Stimulated activated CD8-positive, alpha-beta memory T cell treated with anti-CD3 and anti-CD28 coated beads, Interleukin-2, amount 100 ng/mL, for 48 hours (primary cell): ENCODE data around the gene VAMP7.
A peak's percentile ranks its signal among the peaks of the same experiment; 100 is the strongest.
"Not testable (repeated sequence)": the region's sequence is repeated elsewhere in the genome, so short reads cannot be mapped to it uniquely, and the experiment has no call there.

Source experiments
- DNase-seq, 2 donors: peaks; one replicate each; pipeline ENCODE4 v3.0.0-alpha.2; 2020; ENCODE audit warnings: low read depth in 2 of 2

VAMP7 gene

DNA sequence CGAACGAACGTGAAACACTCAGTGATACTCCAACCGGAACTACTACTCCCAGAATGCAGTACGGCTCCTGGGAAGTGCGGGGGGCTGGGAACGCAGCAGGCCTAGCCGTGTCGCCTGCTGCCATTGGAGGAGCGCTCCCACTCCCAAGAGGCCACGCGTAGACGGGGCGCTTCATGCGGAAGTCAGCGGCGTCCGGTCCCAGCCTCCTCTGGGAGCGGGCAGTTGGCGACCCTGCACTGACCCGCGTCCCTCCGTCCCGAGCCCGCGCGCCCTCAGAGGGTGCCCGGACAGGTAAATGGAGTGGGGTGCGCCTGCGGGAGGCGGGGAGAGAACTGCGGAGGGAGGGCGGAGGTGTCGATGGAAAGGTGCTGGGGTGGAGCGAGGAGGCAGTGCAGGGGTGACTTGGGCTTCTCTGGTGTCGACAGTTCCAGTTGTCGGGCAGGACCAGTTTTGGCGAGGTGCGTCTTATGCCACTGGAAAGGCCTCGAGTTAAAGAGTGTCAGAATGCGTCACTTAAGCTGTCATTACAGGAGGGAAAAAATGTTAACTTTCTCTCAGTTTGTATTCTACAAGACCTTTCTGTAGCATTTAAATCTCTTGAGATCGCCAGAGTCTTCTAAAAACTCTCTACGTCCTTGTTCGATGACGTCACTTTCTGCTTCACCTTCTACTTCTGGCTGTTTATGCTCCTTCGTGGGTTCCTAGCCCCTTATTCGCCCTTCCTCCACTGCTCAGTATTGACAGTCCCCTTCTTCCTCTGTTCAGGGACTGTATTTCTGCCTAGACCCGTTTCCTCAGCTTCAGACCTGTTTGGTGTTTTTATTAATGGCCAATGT, at the start of gene VAMP7:
VAMP7 (plus strand) TSS at position 188 of the 836 bp plus-strand sequence. CDS start 8,122 bp downstream, outside the sequence.
- DNase-seq, result peak; percentile 59 to 71

DNA sequence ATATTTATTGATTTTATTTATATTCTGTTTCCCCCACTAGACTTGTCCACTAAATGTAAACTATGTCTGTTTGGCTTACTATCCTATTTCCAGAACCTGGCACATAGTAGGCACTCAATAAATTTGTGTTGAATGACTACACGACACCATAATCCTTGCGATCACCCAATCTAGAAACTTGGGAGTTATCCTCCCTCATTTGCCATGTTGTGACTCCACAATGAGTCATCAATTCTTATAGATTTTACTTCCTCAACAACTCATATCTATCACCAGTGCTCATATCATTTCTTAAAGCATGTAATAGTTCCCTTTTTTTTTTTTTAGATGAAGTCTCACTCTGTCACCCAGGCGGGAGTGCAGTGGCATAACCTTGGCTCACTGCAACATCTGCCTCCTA, 39.9 kb upstream of the VAMP7 start:
- no peak for DNase-seq

DNA sequence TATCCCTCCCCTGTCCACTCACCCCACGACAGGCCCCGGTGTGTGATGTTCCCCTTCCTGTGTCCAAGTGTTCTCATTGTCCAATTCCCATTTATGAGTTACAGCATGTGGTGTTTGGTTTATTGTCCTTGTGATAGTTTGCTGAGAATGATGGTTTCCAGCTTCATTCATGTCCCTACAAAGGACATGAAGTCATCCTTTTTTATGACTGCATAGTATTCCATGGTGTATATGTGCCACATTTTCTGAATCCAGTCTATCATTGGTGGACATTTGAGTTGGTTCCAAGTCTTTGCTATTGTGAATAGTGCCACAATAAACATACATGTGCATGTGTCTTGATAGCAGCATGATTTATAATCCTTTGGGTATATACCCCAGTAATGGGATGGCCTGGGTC, 29.4 kb upstream of the VAMP7 start:
- not testable (repeated sequence) for DNase-seq

DNA sequence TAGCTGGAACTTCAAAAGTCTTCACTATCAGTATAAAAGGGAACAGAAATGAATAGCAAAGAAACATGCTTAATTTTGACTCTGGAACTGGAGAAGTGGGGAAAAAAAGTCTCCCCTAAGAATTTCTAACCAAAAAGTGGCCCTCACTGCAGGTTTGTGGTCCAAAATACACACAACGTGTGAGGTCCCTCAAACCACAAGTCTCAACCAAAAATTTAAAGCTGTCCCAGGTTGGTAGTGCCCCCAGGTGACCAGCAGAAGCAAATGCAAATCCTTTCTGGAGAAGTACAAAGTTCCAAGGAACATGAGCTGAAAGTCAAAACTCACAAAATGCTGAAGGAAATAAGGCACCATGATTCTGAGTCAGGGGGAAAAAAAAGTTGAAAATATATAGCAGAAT, 23.6 kb upstream of the VAMP7 start:
- no peak for DNase-seq

- no peak for DNase-seq
These were observed 16.5 kb upstream of the VAMP7 start for GRCh38 chrX:155864655-155865054.

DNA sequence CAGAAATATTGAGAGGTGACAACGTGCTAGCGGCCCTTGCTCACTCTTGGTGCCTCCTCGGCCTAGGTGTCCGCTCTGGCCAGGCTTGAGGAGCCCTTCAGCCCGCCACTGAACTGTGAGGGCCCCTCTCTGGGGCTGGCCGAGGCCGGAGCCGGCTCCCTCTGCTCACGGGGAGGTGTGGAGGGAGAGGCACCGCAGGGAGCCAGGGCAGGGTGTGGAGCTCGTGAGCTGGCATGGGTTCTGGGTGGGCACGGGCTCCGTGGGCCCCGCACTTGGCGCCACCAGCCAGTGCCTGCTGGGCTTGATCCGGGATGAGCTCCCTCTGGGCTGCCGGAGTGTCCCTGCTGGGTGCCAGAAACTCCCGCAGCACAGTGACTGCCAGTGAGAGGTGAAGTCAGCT, 16.0 kb upstream of the VAMP7 start:
- no peak for DNase-seq

DNA sequence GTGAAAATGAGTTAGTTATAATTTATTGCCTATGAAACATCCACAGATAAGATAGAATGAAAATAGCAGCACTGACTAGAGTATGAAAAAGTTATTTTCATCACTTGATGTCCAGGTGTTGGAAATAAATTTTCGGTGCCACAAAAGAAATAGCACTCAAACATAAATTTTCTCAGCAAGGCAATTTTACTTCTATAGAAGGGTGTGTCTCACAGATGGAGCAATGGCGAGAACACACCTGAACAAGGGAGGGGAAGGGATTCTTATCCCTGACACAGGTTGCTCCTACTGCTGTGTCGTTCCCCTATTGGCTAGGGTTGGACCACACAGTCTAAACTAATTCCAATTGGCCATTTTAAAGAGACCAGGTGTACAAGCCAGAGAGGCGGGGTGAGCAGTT, 13.3 kb upstream of the VAMP7 start:
- DNase-seq, result no peak

GRCh38 chrX:155870958-155871357, 10.2 kb upstream of the VAMP7 start:
- no peak for DNase-seq

DNA sequence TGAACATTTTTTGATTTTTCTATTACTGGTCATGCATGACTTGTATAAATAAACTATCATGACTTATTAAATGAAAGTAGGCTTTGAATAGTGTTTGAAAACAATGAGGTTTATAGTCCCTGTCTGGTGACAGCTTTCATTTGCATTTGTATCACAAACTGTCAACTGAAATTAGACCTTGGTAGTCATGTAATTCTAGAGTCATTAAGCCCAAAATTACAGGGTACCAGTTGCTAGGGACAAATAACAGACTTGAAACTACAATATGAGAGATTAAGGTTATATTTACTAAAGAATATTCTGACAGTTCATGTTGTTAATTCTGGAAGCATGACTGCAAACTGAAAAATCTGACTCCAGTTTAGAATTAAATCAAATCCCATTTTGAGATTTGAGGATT, 9.2 kb upstream of the VAMP7 start:
- no peak for DNase-seq

DNA sequence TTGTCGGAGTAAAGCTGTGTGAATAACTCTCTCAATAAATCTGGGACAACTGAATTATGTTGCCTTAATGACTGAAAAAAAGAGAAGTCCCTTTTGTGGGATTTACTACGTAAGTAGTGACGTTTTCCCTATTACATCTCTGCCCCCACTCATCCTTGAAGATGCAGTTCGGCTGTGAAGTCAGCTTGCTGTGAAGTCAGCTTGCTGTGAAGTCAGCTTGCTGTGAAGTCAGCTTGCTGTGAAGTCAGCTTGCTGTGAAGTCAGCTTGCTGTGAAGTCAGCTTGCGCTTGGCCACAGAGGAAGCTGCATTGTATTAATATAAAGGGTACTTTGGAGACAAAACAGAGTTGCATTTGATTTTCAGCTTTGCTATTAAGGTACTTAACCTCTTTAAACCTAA, 8.0 kb upstream of the VAMP7 start:
- no peak for DNase-seq

GRCh38 chrX:155874571-155875244, 6.4 kb upstream of the VAMP7 start:
- no peak for DNase-seq

GRCh38 chrX:155876704-155877103, 4.4 kb upstream of the VAMP7 start:
- DNase-seq, result no peak

- no peak for DNase-seq
These were observed 3.9 kb upstream of the VAMP7 start for GRCh38 chrX:155877288-155877687.

DNA sequence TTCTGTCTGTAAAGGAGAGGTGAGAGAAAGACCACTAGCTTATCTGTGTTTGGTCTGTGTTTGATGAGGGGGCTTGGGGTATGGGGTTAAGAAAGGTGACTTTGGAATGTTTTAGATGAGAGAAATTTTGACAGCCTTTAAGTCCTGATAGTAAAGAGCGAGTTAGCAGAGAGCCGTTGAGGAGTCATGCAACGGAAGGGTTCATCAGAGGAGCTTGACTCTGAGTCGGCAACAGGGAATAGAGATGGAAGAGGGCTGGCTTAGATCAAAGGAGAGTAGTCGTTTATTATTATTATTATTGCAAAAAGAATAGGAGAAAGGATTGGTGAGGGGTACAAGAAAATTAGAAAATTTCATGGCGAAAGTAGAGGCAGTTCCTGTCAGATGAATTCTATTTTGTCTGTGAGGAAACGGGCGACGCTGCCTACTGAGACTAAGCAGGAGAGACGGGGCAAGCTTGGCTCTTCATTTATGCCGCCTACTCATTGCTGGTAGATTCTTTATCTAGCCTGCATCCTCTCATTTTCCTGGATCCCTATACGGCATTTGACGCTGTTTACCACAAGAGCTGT, 473 bp upstream of the VAMP7 start:
- no peak for DNase-seq

- no peak for DNase-seq
These were observed 5.3 kb downstream of the VAMP7 start for GRCh38 chrX:155886409-155886808.

GRCh38 chrX:155888139-155888538, 7.0 kb downstream of the VAMP7 start:
- DNase-seq, result no peak

DNA sequence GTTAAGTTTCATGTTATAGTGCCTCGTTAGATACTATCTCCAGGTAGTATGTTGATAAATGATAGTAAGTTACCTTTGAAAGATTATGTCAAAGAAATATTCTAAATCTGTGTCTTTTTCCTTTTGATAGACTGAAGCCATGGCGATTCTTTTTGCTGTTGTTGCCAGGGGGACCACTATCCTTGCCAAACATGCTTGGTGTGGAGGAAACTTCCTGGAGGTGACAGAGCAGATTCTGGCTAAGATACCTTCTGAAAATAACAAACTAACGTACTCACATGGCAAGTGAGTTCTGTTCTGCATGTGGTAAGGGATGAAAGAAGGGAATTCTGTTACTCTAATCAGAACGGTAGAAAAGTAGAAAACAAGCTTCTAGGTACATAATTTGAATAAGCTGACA, 8.2 kb downstream of the VAMP7 start:
- no peak for DNase-seq

- no peak for DNase-seq
These were observed 10.5 kb downstream of the VAMP7 start for GRCh38 chrX:155891446-155892210.

GRCh38 chrX:155893521-155893920, 12.4 kb downstream of the VAMP7 start:
- DNase-seq, result no peak

GRCh38 chrX:155896512-155896911, 15.4 kb downstream of the VAMP7 start:
- DNase-seq, result no peak

GRCh38 chrX:155899366-155899765, 18.2 kb downstream of the VAMP7 start:
- no peak for DNase-seq

- DNase-seq, result no peak
These were observed 19.6 kb downstream of the VAMP7 start for GRCh38 chrX:155900765-155901164.
